ENCODE measurements around the gene FARS2.

The FARS2 gene

GRCh38 chr6:5287205-5287965 is 26.1 kb downstream of the FARS2 start:
- no peak for DNase-seq

DNA sequence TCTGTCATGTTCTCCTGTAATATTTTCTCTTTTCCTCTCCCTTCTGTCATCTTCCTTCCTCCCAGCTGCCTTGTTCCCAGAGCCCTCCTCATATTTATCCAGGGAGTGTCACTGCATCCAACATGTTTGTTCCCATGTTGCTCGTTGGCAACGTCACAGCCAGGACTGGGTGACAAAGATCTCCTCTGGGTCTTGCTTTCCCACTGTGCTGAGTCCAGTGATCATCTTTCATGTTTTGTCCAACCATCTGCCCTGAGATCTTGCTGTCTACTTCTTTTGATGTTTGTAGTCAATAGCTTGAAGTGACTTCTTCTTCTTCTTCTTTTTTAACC is 26.6 kb downstream of the FARS2 start:
- no peak for DNase-seq

DNA sequence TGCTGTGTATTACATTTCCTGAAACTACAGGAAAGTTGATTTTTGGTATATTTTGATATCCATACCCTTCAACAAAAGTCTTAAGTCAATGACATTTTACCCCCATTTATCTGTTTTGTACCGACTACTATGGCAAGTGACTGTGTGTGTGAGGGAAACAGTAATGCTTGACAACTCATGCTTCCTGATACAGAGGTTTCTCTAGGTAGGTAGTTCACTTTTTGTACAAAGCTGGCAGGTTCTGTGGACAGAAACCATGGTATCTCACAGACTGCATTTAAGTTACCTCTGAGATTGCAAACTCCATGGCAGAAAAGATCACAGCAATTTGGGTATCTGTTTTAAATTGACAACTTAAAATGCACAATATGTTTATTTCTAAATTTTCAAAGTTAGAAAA is 28.8 kb downstream of the FARS2 start:
- DNase-seq, result no peak

- DNase-seq, result no peak
Measured at GRCh38 chr6:5290500-5290899, 29.2 kb downstream of the FARS2 start.

- no peak for DNase-seq
Measured at GRCh38 chr6:5292154-5292553, 30.8 kb downstream of the FARS2 start.

DNA sequence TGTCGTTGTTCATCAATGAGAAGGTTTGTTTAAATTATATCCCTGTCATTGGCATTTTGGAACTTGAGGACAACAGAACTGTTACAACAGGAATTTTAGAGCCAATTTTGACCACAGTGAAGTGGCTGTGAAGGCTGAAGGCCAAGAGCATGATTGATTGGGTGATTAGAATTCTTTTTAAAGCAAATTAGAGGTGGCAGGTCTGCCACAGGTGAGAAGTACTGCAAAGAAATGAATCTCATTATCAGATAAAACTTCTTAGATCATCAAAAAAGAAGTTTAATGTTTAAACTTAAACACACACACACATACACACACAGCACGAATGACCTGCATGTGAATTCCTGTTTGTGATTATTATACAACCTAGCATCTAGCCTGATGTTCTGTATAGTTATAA is 32.4 kb downstream of the FARS2 start:
- DNase-seq, result no peak

DNA sequence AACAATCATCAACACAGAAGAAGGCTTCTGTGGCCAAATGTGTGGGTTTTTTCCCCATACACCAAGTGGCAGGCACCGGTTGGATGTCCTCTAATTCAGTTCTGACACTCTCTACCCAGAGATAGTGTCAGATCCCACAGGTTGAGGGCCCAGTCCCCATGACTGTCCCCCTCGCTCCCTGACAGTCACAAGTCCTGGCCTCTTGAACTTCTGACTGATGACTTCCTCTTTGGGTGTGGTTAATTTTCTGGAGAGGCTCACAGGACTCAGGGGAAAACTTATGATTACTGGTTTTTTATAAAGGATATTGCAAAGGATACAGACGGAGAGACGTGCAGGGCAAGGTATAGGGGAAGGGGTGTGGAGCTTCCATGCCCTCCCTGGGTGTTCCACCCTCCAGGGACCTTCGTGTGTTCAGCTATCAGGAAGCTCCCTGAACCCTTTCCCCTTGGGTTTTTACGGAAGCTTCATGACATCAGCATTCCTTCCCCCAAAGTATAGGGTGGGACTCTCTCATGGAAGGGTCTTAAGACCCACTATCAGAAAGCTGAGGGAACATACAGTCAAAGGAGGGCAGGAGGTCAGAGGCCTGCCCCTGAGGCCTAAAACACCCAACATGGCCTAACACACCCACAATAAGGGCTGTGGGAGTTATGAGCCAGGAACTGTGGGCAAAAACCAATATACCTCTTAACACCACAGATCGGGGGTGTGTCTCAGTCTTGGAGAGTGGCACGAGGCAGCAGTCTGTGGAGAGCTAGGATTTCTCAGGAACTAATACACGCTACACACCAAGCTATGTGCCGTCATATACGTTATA is 33.3 kb downstream of the FARS2 start:
- no peak for DNase-seq

DNA sequence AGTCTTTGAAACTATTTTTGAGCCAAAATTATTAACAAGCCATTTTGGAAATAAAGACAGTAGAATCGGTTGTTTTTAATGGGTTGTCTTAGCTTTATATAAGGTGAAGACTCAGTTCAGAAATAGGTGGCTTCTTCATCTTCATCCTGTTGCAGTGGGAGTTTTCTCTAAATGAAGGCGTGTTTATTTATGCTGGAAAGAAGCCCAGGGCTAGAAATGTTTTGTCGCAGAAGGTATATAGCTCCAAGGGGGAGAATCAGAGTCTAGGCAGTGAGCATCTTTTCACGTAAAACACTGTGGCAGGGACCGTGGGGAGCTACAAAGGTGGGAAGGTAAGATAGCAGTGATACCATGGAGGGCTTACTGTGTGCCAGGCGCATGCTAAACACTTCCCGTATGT is 34.3 kb downstream of the FARS2 start:
- DNase-seq, result no peak

- DNase-seq, result no peak
Measured at GRCh38 chr6:5300206-5300764, 39.0 kb downstream of the FARS2 start.

DNA sequence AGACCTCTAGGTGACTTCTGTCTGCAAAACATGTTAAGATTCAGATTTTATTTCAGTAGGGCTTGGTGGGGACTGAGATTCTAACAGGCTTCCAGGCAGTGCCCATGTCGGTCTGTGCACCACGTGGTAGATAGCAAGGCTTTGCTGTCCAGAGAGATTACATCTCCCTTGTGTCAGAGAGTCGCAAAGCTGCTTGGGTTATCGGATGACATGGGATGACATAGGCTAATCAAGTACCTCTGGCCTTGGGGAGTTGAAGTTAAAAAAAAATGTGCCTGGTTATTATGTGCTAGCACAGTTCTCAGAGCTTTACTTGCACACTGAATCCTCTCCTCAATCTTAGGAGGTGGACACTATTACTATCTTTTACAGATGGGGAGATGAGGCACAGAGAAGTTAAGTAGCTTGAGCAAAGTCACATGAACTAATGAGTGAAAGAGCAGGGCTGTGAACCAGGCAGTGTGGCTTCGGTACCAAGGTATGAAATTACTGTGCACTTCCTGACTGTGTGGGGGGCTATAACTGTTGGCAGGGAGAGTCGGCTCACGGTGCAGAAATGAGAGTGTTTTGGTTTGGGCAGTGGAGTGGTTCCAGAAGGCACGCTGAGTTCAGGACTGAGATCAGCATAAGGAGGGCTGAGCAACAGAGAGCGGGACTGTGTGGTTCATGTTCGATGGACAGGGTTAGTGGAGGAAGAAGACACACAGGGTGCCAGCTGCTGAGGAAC is 41.1 kb downstream of the FARS2 start:
- no peak for DNase-seq

GRCh38 chr6:5302995-5303622 is 41.8 kb downstream of the FARS2 start:
- DNase-seq, result peak; percentile 51

DNA sequence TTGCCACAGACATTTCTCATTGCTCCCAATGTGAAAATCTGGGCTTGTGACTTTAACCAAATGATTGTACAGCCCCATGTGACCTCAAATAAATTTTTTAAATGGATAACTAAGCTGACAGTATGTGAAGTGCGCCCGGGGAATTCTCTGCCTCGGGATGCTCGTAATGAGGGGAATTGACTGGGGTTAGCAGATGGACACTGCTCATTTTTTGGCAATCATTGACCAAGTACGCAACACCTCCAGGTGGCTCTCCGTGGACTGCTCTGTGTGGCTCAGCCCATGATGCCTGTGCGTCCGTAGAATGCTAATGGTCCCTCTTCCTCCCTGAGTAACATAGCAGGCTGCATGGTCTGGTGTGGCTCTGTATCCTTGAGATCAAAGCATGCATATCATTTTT is 42.4 kb downstream of the FARS2 start:
- no peak for DNase-seq

DNA sequence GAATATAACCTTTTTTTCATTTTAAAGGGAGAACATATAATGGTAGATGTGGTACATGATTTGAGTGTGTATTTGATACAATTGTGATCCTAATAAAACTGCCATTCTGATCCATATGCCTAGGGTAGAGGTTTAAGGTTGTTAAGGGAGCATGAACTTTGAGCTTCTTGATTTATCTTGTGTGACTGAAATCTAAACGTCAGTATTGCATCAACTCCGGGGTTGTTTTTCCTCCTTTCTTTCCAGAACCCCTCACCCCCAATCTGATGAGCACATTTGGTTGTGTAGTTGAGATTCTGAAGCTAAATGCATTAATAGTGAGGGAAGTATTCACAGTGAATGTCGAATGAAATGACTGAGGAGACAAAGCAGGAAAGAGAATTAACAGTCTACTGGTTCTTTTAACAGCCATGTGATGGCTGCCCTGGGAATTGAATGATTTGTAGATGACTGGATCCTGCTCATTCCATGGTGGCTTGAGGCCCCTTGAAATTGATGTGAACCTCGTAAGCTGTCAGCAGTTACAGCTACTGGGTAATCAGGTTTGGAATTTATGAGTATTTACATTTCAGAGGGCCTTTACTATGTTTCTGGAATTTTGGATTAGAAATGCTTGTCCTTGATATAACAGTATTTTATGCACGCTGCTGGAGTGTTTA is 44.8 kb downstream of the FARS2 start:
- DNase-seq, result no peak

DNA sequence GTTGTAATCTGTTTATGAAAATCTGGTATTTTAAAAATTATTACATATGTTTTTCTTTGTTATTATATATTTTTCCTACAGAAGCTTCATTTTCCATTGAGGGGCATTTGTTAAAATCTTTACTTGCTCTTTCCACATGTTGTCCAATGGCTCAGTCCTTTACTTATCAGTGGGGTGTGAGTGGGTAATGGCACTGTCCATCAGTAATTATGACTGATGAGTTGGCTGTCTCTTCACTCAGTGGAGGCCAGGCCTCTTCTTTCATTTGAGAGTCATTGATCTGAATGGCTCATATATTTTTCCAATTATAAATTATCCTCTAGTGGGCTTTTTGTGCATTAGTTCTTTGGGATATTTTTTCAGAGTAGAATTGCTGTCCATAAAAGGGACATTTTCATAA is 45.7 kb downstream of the FARS2 start:
- no peak for DNase-seq

- DNase-seq, result no peak
Measured at GRCh38 chr6:5308066-5308465, 46.8 kb downstream of the FARS2 start.

DNA sequence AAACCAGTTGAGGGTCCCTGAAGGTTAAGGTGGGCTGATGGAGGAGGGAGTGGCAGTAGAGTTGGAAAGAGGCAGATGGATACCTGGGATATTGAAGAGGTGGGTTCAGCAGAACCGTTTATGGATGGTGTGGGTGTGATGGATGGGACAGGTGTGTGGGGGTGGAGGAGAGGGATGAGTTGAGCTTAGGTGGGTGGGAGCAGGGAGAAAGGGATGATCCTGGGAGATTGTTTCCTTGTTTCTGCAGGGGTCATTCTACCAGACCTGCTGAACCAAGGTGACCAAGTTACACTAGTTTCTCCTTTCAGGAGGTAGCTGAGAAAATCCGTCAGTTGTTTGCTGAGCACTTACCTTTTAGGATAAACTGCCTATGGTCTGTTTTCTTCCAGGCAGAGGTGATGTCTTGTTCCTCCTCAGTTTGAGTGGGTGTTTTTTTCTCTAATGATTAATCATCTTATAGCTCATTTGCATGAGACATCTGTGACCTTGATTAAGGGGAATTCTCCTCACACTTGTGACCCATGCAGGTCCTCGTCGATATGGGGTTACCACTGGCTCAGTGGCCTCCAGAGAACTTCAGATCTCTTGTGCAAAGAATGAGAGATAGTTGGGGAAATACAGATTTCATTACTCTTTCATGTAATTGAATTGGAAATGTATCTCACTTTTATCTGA is 53.0 kb downstream of the FARS2 start:
- no peak for DNase-seq

DNA sequence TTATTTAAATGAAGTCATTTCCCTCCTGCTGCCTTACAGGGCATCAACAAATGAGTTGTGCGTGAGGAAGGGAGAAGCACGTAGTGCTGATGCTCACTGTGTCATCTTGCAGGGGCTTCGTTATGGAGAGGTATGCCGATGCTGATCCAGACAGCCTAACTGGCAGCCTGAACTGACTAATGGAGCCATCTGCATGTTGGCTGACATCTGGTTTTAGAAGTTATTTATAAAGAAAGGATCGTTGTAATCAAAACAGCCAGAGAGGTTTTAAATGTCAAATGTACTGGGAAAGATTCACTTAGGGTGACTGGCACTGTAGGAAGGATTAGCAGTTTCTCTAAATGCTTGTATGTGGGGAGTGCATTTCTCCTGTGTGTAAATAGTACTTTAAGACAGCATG is 54.6 kb downstream of the FARS2 start:
- DNase-seq, result no peak

GRCh38 chr6:5316951-5317350 is 55.6 kb downstream of the FARS2 start:
- no peak for DNase-seq

- no peak for DNase-seq
Measured at GRCh38 chr6:5318617-5319272, 57.4 kb downstream of the FARS2 start.

- no peak for DNase-seq
Measured at GRCh38 chr6:5323979-5324378, 62.7 kb downstream of the FARS2 start.

- DNase-seq, result no peak
Measured at GRCh38 chr6:5325173-5325572, 63.9 kb downstream of the FARS2 start.
